RCC 7860 (cell line): Measurements from ENCODE around the gene HOXA7.

Experiments used
- DNase-seq: peaks from one replicate; pipeline ENCODE4 v3.0.0-alpha.2; 2015; ENCODE audit warnings: low spot score
- FAIRE-seq: peaks from 2 replicates; lab custom pipeline; 2012; peaks lifted over from hg19 to GRCh38; lab: Jason Lieb, UNC

The HOXA7 gene

DNA sequence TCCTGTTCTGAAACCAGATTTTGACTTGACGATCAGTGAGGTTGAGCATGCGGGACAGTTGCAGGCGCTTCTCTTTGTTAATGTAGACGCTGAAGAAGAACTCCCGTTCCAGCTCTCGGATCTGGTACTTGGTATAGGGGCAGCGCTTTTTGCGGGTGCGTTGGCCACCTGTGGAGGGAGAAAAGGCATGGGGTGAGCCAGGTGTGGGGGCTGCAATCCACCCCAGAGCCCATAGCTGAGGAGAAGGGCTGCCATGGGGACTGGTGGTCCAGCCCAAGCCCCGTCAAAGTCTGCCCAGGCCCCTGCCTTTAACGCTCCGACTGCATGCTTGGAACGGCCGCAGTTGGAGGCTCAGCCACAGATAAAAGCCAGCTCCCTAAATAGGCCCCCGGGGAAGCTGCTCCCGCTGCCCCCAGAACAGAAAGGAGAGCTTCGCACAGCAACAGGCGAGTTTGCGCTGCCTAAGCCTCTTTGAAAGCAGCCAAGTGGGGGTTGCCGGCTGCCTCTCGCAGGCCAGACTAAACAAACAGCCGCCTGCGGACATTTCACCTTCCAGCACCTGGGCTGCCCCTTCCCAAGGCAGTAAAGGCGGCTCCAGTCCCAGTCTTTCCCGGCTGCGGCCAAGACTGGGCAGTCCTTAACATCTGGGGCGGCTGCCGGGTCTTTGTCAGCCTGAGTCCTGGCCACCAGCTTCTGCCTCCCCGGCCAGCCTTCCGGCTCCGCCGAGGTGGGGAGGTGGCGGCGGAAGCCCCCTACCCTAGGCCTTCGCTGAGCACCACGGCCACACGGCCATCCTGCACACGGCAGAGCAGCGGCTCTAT is 26.6 kb upstream of the HOXA7 start:
- no peak for DNase-seq
- no peak for FAIRE-seq

DNA sequence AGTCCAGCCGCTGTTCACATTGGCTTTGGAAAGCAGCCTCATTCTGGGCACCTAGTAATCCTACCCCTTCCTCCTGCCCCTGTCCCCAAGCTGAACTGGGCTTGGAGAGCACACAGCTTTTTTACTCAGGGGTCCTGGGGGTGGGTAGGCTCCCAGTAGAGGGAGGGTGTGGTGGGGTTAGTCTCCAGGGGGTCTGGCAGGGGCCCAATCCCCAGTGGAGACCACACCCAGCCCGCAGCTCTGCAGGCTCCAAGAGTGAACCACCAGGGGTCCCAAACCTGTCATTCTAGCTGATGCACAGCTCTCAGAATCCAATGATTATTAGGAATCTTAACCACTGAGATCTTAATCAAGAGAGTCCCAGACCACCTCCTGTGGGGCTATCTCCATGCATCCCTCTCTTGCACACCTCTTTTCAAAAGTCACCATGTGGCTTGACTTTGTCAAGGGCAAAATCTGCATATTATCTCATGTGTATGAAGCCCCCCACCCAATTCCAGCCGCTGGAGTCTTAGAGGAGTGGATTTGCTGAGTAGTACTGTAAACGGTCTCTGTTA is 25.9 kb upstream of the HOXA7 start:
- FAIRE-seq = no peak
- no peak for DNase-seq

DNA sequence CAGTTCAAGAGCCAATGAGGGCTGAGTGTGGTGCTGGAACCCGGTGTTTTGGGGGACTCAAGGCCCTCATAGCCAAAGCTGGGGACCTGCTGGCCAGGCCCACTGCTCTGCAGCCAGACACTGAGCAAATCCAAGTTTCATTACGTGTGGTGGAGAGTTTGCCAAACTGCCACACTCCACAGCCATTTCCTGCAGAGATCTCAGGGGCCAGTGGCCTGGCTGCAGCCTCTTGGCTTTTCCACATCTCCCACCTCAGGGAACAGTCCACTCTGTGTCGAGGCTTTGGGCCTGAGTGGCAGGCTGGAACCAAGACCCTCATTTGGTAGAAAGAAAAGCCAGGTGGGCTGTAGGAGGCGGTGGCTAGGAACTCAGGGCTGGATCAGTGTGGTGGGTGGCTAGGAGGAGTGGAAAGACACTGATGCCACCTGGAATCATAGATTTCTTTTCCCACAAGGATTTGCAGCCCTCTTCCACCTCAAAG is 25.4 kb upstream of the HOXA7 start:
- FAIRE-seq (no peak), DNase-seq (no peak)

DNA sequence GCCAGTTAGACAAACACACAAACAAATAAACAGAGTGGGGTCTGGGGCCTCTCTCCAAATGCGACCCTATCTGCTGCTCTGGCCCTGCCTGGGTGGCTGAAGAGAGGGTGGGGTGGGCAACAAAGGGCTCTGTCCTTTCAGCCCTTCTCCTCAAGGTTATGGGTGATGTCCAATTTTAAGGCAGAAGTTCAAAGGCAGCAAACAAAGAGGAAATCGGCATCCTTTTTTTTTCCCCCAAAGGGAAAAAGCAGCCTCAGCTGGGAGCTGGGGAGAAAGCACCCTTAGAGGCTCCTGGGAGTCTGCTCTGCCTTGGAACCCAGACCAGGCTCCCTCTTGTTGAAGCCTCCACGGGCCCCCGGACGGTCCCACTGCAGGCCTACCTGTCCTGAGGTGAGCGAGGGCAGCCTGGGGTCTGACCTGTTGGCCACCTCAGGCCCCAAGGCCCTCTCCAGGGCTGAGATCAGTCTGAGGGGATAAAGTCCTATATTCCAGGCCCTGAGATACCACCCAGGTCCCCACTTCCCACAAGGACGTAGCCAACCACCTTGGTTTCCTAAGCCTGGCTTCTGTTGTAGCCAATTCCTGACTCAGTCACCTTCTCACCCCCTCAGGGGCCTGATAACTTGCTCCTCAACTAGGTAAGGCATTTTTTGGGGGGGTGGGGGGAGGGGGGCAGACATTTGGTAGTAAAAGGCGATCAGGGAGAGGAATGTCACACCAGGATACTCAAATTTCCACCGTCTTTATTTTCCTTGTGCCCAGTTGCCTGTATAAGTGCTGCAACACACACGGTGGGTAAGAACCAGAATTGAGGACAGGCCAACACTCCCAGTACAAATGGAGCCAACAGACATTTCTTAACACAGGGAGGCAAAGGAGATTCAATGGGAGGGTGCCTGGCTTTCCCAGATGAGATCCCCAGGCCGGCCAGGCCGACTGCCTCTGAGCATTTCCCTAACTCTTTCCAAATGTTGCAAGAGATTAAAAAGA is 24.3 kb upstream of the HOXA7 start:
- FAIRE-seq = no peak

DNA sequence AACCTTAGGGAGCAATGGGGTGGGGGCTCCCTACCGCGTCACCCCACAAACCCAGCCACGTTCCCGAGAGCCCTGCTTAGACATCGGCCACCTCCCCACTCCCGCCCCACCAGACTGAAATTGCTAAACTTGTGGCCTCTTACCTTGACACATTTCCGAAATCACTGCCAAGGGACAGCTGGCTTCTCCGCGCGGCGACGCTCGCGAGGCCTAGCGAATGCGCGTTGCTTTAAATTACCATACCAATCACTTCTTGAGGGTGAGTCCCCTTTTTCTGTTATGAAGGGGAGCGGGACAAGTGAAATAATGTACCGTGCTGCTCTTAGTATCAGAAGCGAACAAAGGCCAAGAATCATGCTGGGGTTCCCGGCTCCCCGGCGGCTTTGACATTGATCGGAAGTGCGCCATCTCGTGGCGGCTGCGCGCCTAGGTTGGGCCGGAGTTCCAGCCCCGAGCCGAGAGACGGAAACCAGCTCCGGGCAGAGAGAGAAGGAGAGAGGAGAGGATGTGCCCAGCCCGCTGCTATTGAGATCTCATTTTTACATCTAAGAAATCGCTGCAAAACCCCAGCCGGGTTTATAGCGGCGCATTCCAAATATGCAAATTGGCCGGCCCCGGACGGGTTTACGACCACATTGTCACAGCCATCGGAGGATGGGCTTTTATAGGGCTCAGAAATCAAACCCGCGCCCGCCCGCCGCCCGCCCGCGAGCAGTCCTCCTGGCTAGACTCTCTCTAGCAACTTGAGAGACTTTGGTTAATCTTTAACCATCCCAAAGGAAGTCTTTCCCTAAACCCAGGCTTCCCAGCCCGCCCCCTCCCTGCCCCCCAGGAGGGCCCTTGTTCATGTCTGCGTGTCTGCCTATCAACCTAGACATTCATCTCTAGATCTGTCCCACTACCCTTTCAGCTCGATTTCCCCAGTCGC is 23.3 kb upstream of the HOXA7 start:
- peak; percentile 77 for FAIRE-seq

More for the DNA sequence above, 24.3 kb upstream of the HOXA7 start:
- DNase-seq = no peak

DNA sequence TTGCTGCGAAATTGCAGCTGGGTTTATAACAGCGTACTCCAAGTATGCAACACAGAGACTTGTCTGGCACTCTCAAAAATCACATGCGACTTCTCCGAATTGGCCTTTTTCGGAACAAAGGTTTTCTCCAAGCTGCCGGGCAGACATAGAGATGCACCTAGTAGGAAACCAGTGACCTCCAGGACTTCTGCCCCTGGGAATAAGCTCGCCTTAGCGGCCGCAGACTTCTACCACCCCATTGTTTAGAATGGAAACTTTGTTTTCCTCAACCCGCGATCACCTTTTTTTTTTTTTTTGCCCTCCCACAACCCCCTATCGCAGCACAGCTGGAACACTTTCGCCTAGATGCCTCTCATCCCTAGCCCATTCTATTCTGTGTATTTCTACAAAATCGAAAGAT is 22.6 kb upstream of the HOXA7 start:
- FAIRE-seq = no peak
- DNase-seq = no peak

More for the DNA sequence above, 23.3 kb upstream of the HOXA7 start:
- peak; percentile 82 for DNase-seq

DNA sequence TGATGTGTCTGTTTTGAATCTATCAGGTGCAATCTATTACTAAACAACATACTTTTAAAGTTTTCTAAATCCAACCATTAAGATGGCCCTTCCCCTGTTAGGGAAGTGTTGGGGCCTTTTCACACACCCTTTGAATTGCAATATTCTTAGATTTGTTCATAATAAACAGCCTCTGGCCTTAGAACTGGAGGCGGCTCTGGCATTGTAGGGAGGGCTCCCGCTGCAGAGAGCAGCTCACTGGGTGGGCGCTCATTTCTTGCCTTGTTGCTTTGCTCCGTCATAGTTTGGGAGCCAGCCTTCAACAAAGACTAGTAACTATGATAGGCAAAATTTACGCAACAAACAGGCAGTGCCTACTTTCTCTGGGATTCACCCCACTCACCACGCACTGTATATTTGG is 21.9 kb upstream of the HOXA7 start:
- FAIRE-seq (peak; percentile 23), DNase-seq (peak; percentile 58)

DNA sequence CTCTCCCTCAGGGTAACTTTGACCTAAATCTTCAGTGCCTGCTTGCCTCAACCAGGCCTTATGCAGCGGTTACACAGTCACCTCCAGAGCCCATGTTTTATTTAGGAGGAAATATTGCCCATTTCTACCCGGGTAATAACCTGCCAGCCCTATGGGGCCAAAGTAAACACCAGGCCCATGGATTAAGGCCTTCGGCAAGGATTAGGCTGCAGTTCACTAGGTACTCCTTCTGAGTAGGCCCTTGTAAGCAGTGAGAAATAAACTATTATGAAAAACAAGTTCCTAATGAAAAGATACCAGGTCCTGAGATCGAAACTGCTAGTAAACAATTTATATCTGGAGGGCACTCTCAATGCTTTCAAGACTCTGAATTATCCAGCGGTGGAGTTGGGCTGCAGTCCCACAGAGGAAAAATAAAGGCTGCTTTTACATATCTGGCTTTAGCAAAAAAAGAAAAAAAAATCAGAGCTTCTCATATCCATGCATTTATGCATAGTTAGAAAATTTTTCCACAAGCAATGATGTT is 21.4 kb upstream of the HOXA7 start:
- DNase-seq = no peak
- no peak for FAIRE-seq

DNA sequence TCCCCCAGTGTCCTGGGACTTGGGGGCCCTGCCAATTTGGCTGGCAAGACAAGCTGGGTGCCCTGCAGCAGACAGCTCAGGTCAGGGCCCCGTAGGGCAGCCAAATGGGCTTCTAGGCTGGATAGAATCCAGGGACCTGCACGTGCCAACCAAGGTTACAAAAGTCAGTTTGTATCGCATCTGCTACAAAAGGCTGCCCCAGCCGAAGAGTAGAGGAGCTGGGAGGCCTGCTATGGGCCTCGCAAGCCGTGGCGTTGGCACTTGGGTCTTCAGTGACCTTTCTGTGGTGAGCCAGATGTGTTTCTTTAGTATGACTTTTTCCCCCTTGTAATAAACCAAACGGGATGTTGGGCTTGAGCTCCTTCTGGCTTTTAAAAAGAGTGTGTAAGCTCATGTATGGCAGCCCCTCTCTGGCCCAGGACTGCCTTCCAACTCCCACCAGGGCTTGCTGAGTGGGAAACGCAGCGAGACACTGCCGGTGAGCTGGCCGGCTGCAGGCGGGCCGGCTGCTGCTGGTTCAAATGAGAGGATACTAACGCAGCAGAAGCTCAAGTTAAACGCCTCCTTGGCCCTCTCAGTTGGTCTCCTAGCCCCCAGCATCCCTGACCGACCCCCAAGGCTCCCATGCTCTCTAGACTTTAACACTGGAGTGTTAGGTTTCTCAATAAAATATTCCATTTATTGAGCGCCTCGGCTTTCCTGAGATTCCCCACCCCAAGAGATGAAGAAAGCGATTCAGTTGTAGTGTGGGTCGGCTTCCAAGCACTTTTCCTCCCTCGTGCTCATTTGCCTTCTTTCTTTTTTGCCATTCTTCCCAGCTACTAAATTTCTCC is 20.7 kb upstream of the HOXA7 start:
- FAIRE-seq (no peak), DNase-seq (no peak)

DNA sequence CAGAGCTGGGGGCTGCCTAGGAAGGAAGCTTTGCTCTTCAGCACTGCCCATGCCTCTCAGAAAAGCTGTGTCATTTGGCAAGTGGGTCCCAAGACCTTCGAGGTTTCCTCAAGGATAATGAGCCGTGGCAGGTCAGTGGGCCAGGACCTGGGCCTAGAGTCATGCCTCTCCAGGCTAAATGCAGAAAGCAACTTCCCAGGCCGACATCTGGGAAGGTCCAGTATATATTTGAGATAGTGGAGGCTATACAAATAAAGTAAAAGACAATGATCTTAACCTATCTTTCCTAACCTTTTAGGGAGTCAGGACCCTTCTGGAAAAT is 20.0 kb upstream of the HOXA7 start:
- peak; percentile 27 for FAIRE-seq
- peak; percentile 29 for DNase-seq

DNA sequence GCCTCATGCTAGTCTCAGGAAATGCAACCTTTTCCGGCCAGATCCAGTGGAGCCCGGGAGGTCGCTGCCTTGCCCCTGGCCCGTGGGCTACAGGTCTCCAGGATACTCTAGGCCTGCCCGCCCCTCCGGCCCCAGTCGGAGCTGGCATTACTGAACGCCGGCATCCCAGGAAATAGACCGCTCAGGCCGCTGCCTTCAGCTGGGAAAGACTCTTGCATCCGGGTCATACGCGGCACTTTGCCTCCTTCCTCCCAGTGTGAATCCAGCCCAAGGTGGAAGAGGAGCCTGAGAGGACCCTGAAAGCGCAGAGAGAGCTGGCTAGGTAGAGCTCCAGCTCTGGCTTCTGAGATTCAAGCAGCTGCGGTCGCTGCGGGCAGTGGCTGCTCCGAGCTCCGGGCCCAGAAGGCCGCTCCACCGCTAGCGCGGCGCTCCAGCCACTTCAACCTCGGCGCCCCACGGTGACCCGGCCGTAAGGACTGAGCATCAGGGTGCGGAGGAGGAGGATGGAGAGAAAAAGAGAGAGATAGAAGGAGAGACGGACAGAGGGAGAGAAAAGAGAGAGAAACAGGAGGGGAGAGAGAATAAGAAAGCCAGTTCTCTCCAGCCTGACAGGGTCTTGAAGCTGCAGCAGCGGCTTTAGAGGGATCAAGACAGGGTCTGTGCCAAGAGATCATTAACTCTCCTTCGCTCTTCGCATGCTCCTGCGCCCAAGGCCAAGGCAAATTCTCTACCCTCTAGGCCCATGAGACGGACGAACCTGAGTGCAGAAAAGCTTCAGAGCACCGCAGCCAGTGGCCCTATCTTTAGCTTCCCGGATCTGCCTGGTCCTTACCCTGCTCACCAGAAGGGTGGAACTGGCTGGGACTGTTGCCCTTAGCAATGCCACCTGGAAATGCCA is 19.4 kb upstream of the HOXA7 start:
- no peak for DNase-seq
- FAIRE-seq = no peak

DNA sequence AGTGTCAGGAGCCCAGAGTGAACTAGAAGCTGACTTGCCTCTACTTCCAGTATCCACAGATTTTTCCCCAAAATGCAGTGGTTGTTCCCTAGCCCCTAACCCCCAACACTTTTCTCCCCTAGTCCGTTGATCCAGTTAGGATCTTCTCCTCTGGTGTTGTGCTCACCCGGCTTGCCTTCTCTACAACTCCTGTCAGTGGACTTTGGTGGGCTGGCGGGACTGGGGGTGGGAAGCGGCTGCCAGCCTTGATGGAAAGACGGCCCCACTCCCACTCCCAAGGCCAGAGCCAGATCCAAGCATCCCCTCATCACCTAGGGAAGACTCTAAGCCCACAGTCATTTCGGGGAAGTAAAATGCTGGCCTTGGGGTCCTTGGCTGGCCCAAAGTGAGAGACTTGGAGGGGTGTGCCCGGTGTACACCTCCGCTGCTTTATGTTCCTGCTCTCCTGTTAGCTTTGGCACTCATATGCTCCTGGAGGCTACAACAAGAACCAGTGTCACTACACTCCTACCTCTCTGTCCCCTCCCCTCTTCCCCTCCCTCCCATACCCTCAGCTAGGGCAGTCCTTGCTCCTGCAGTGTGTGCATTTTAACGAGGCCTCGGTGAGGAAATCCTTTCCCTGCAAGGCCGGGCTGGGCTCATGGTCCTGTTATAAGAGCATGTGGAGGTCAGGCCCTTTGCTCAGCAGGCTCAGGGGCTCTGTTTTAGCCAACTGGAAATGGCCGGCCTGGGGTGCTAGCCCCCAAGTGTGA is 18.6 kb upstream of the HOXA7 start:
- FAIRE-seq = no peak
- DNase-seq = peak; percentile 71

DNA sequence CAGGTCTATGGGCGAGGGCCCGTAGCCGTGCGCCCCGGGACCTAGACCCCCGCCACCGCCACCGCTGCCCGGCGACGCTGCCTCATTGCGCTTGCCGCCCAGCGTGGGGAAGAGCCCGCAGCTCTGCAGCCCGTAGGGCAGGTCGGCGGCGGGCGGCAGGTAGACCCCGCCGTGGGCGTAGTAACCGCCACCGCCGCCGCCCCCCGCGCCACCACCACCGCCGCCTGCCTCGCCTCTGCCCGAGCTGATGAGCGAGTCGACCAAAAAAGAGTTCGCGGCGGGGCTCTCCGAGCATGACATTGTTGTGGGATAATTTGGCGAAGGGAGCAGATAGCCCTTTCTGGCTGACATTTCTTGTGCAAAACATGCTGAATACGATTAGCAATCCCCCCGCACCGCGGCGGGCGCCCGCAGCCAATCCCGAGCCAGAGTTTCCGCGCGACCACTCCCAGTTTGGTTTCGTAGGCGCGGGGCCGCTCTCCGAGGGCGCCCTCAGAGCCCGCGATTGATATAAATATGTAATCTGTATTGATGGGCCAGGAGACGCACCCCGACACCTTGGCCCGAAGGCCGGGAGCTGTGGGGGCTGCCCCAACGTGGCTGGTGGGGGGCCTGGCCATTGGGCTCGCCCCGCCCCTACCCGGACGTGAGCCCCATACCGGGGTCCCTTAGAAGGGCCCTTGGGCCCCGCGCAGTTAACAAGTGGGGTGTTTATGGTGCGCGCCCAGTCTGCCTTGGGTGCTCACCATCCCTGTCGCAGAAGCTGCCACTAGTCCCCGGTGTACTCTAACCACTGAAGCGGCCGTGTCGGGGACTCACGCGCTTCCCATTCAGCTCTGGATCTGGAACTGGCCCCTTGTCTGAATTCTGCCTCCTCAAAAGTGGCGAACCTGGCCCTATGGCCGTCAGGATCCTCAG is 17.7 kb upstream of the HOXA7 start, which contains the start of gene HOXA10:
Gene HOXA10, minus strand, starts transcription at position 365 of the 918 bp plus-strand sequence. Its CDS starts 14 bp downstream, at position 351.
- DNase-seq (peak; percentile 50), FAIRE-seq (no peak)

DNA sequence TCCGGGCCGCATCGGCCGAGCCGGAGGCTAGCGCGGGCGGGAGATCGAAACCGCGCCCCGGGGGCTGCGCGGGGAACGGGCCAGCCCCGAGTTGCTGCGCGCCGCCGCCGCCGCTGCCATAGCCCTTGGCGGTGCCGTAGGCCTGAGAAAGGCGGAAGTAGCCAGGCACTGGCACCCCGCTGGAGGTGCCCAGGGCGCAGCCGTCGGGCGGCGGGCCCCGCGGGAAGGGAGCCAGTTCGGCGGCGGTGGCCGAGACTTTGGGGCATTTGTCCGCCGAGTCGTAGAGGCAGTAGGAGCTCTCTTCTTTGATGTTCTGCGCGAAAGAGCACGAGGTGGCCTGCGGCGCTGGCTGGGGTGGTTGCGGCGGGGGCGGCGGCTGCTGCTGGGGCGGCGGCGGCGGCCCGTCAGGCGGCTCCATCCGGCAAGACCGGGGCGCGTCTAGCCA is 17.1 kb upstream of the HOXA7 start:
- DNase-seq (no peak), FAIRE-seq (no peak)

DNA sequence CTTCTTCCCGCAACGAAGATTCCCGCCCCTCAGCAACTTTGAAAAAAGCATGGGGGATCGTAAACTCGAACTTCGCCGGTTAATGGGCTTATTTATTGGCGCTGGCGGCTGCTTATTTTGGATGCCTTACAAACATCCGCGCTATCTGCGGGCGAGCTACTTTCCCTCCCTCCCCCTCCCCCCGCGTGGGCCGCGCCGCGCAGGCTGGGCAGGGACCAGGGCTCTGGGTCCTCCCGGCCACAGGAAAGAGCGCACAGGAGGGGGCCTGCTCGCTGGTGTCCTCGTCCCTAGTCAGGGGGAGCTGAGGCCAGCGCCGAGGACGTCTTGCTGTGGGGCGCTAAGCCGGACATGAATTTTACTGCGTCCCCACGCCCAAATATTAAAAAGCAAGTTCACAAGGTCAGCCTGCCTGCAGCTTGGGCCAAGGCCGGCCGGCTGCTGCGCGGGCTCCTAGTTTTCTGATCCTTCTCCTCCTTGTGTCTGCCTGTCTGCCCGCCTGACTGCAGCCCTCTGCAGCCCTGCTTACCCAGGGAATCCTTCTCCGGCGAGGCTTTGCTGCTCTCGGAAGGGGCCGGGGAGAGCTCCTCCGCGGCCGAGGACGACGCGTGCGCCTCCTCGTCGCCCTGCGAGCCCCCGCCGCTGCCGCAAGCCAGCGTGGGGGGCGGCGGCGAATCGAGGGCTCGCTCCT is 16.5 kb upstream of the HOXA7 start:
- FAIRE-seq = no peak
- DNase-seq = peak; percentile 57
